ENCODE measurements around the gene DCAF5.
"Not testable (repeated sequence)": the region's sequence is repeated elsewhere in the genome, so short reads cannot be mapped to it uniquely, and the experiment has no call there.

Gene DCAF5

DNA sequence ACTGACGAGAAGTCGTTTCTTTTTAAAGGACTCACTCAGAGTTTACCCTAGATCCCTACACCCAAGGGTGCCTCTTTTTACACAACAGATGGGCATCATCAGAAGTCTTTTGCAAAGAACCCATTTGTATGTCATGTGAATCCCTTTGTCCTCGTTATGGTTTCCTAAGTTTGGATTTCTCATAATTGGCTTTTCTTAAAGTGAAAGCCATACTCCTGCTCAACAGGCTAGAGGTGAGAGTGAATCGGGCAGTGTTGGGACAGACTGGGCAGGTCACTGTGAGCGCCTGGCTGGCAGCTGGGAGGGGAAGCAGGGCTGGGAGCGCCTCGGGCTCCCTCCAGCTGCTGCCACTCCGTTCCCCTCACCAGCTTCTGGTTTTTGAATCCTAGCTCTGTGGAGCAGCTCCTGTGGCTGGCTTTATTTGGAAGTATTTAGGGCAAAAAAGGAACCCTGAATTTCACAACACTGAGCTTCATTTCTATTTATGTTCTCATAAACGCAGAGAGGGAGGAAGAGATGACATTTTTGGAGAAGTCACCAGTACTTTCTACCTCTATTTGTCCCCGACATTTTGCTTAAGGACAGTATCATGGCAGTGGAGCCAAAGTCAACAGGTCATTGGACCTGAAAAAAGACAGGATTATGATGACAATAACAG, 110.0 kb downstream of the DCAF5 start:
- no peak for DNase-seq (ENCODE audit: low spot score)
- H3K27me3 Mint-ChIP-seq (ENCODE audit: low read depth): peaks cover 43% of the 10 kb centered on the region
- no peak overlapping the region for H3K27ac Mint-ChIP-seq
- H3K36me3 Mint-ChIP-seq (ENCODE audit: low read depth): no peaks in the 10 kb centered on the region
- no peaks in the 10 kb centered on the region for H3K9me3 Mint-ChIP-seq
- peaks cover 2% of the 10 kb centered on the region for H3K4me1 Mint-ChIP-seq (ENCODE audit: low read depth)
- H3K4me3 Mint-ChIP-seq: no peak overlapping the region

DNA sequence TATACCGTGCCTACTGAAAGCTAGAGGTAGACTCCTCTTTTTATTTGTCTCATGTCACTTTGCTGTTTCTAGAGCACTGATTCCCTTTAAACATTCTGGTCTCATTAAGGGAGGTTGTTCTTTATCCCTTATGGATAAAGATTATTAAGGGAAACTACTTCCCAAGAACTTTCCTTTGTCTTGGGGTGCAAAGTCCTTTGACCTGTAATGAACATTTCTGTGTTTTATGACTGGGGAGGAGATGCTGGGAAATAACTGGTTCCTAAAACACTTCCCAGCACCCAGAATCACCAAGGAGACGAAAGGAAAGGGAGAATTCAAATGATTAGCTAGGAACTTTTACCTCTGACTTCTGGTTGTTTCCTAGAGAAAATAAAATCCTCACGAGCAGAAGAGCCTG, 110.6 kb downstream of the DCAF5 start:
- Mint-ChIP-seq H3K27ac (no peak overlapping the region), H3K4me1 (ENCODE audit: low read depth) (peaks cover 2% of the 10 kb centered on the region), H3K9me3 (no peaks in the 10 kb centered on the region), H3K36me3 (ENCODE audit: low read depth) (no peaks in the 10 kb centered on the region), H3K27me3 (ENCODE audit: low read depth) (peaks cover 46% of the 10 kb centered on the region), H3K4me3 (no peak overlapping the region)
- DNase-seq (ENCODE audit: low spot score): no peak

DNA sequence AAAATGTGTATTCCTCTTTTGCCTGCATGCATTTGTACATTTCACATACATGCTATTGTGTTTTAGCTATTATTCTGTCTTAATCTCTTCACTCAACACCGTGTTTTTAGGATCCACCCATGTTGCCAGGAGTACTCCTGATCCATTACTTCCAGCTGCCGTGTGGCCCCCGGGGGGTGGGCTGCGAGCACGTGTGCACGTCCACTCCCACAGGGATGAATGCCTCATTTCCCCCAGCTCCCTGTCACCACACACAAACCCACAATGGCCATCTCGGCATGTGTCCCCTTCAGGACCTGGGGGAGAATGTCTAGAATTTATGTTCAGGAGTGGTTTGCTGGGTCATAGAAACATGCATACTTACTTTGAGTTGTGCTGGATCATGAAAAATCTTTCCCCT, 111.1 kb downstream of the DCAF5 start:
- Mint-ChIP-seq H3K27ac (no peak overlapping the region), H3K9me3 (no peaks in the 10 kb centered on the region), H3K36me3 (ENCODE audit: low read depth) (no peaks in the 10 kb centered on the region), H3K27me3 (ENCODE audit: low read depth) (peaks cover 48% of the 10 kb centered on the region), H3K4me1 (ENCODE audit: low read depth) (peaks cover 2% of the 10 kb centered on the region), H3K4me3 (no peak overlapping the region)
- DNase-seq (ENCODE audit: low spot score): no peak

DNA sequence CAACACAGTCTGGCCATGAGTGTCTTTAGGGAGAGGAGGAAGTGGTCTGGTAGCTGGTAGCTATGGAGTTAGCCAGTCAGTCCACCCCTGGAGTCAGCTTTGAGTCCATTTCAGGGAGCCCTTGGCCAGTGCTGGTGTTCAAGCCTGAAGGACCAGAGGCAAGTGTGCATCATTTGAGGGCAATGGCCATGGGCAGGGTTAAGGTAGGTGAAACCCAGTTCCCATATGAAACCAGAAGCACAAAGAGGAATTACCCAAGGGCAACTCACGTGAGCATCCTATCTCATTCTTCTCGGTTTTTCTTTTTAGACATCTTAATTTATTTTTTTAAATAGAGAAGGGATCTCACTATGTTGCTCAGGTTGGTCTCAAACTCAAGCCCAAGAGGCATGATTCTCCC, 112.6 kb downstream of the DCAF5 start:
- Mint-ChIP-seq H3K4me1 (ENCODE audit: low read depth) (peaks cover 2% of the 10 kb centered on the region), H3K4me3 (no peak overlapping the region), H3K36me3 (ENCODE audit: low read depth) (no peaks in the 10 kb centered on the region), H3K27ac (no peak overlapping the region), H3K9me3 (no peaks in the 10 kb centered on the region), H3K27me3 (ENCODE audit: low read depth) (peaks cover 50% of the 10 kb centered on the region)
- no peak for DNase-seq (ENCODE audit: low spot score)

DNA sequence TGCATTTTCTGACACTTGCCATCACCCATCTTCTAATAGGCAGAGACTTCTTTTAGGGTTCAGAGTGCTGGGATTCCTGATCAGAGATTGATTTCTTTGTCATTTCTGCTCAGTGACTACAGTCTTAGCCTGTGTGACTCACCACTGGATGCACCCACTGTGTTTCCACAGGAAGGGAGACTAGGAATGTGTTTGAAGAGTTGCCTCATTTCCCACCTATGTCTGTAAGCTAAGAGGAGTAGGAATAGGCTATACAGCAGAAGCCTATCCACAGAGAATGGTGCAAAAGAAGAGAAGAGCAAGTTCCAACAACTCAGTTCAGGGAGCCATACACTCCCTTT, 113.7 kb downstream of the DCAF5 start:
- no peaks in the 10 kb centered on the region for H3K36me3 Mint-ChIP-seq (ENCODE audit: low read depth)
- H3K9me3 Mint-ChIP-seq: no peaks in the 10 kb centered on the region
- no peak overlapping the region for H3K27ac Mint-ChIP-seq
- H3K27me3 Mint-ChIP-seq (ENCODE audit: low read depth): peaks cover 51% of the 10 kb centered on the region
- no peak for DNase-seq (ENCODE audit: low spot score)
- H3K4me1 Mint-ChIP-seq (ENCODE audit: low read depth): peaks cover 2% of the 10 kb centered on the region
- no peak overlapping the region for H3K4me3 Mint-ChIP-seq

DNA sequence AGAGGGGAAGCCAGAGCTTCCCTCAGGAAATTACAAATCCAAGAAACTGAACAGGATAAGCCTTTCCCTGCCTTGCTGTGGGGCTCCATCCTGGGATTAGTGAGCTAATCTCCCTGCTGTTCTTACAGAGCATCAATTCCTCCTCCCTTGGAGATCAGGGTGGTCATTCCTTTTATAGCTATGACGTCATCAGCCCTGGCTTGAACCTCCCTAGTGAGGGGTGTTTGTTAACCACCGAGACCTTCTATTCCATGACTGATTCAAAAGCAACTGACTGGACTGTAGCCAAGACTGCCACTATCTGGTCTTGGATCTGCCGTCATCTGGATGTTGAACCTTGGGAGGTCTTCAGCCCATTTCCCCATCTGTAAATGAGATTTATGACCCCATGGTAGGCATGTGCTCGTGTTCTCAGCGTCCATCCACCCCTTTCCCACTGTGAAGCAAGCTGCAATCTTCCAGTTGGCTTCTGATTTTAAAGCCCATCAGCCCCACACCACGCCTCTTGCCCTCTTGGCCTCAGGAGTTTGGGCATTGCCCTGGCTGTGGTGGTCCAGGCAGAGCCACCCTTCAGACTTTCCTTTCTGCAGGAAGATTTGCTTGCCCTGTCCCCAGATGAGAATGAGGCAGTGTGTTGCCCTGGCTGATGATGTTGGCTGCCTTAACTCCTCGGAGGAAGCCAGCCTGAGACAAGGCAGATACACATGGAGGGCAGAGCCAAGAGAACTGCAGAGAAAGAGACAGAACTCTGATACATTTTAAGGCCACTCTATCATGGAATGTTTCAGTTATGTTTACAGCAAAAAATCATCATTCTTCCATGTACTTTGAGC, 114.2 kb downstream of the DCAF5 start:
- Mint-ChIP-seq H3K27ac (no peak overlapping the region), H3K27me3 (ENCODE audit: low read depth) (peaks cover 50% of the 10 kb centered on the region), H3K4me3 (no peak overlapping the region)

DNA sequence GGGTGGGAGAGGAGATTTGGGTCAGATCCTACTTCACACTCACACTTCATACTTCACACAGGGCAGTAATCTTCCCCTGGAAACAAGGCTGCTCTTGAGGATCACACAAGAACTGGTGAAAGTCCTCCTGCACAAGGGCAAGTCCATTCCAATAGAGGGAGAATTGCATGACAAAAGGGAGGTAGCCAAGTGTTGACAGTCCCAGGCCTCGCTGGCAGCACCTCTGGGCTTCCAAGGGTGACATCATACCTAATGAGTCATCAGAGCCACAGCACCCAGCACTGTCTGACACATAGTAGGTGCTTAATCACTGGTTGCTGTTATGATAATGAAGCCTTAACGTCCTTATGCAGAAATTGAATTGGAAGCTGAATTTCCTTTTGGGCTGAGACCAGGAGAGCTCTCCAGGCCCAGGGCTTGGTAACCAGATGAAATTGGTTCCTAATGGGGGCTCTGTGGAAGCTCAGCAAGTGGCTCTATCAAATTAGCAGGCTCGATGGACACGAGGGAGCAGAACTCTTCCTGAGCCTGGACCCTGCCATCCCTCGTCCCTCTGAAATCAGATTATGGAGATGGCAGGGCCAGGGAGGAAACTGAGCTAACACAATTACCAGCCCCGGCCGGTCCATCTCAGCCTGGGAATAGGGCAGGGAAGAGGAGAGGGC, 115.0 kb downstream of the DCAF5 start:
- Mint-ChIP-seq H3K4me3 (no peak overlapping the region), H3K9me3 (no peaks in the 10 kb centered on the region), H3K27ac (no peak overlapping the region), H3K36me3 (ENCODE audit: low read depth) (no peaks in the 10 kb centered on the region), H3K4me1 (ENCODE audit: low read depth) (peaks cover 2% of the 10 kb centered on the region), H3K27me3 (ENCODE audit: low read depth) (peaks cover 43% of the 10 kb centered on the region)
- no peak for DNase-seq (ENCODE audit: low spot score)

More for the DNA sequence above, 114.2 kb downstream of the DCAF5 start:
- no peaks in the 10 kb centered on the region for H3K36me3 Mint-ChIP-seq (ENCODE audit: low read depth)
- DNase-seq (ENCODE audit: low spot score): no peak
- H3K4me1 Mint-ChIP-seq (ENCODE audit: low read depth): peaks cover 2% of the 10 kb centered on the region
- no peaks in the 10 kb centered on the region for H3K9me3 Mint-ChIP-seq

DNA sequence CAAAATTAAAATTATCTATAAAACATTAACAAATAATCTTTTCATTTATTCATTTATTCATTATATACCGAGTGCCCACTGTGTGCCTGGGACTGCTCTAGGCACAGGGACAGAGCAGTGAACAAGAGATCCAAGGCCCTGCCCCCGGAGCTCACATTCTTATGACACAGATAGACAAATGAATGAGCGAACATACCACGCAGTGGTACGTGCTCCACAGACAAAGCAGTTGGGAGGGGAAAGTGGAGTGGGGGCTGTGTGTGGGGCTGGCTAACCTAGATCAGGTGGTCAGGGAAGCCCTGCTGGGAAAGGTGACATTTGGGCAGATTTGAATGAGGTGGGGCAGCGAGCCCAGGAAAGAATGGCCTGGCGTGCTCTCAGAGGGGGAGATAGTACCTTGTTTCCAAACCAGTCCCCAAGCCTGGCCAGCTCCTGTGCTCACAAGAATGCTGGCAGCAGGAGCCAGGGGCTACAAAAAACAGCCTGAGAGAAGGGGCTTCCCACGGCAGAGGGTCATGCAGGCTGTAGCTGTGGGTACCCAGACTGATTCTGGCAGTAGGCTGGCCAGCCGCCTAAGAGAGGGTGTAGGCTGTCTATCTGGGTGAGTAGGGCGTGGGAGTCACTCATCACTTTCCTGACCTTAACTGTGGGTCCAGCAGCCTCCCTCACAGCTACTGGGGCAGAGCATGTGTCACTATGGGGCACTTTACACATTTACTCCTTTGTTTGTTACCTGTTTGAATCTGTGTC, 116.0 kb downstream of the DCAF5 start:
- Mint-ChIP-seq H3K9me3 (no peaks in the 10 kb centered on the region), H3K36me3 (ENCODE audit: low read depth) (no peaks in the 10 kb centered on the region), H3K27me3 (ENCODE audit: low read depth) (peaks cover 33% of the 10 kb centered on the region), H3K27ac (no peak overlapping the region), H3K4me1 (ENCODE audit: low read depth) (no peaks in the 10 kb centered on the region), H3K4me3 (no peak overlapping the region)
- DNase-seq (ENCODE audit: low spot score): no peak

DNA sequence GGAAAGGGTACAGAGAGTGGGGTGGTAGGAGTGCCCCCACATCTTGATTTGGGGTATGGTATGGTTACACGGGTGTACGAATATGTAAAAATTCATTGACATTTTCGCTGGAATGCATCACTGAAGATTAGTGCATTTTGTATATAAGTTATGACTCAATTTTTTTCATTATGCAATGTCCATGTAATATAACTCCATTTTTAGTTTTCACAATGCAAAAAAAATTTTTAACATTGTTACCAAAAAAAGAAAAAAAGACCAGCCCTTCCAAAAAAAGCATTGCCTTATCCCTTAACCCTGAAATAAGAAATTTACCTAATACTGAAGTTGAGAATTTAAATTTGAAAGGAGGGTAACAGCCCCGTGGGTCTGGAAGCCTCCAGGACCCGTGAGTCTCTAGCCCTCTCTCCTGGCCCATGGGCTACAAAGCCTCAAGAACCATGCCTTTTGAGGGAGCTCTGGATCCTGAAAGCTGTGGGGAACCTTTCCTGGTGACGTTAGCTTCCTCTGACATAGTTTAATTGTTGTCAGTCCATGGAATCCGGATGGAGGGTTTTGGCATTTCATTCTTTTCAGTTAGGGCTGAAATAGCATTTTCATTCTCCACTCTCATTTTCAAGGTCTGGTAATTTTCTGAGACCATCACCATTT, 118.2 kb downstream of the DCAF5 start:
- H3K27ac Mint-ChIP-seq: no peak overlapping the region
- H3K36me3 Mint-ChIP-seq (ENCODE audit: low read depth): no peaks in the 10 kb centered on the region

DNA sequence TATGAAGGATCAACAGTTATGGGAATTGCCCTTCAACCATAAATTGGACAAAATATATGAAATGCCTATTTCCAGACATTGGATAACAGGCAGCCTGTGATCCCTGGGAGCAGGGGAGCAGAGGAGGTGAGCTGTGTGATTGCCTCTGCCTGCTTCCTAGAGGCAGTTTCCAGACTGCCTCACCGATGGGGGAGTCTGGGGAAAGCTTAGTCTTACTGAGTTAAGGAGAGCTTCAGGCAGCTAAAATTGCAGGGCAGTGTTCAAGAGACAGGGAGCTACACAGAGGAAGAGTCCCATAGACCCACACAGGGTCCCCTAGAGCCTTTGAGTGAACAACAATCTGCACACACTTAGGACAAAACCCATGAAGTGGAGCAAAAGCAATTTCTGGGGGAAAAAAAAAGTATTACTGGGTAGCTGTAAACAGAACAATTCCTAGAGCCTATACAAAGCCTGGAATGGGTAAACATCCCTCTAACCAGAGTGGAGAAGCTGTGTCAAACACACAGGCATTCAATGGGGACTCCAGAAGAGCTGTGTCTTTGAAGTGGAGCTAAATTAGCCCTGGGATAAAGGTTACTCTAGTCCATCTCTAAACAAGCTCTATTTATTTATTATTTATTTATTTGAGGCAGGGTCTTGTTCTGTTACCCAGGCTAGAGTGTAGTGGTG, 125.5 kb downstream of the DCAF5 start:
- H3K27ac Mint-ChIP-seq: no peak overlapping the region
- no peaks in the 10 kb centered on the region for H3K9me3 Mint-ChIP-seq
- H3K4me1 Mint-ChIP-seq (ENCODE audit: low read depth): no peaks in the 10 kb centered on the region

More for the DNA sequence above, 118.2 kb downstream of the DCAF5 start:
- no peaks in the 10 kb centered on the region for H3K4me1 Mint-ChIP-seq (ENCODE audit: low read depth)
- no peak overlapping the region for H3K4me3 Mint-ChIP-seq
- peaks cover 19% of the 10 kb centered on the region for H3K27me3 Mint-ChIP-seq (ENCODE audit: low read depth)
- DNase-seq (ENCODE audit: low spot score): no peak
- no peaks in the 10 kb centered on the region for H3K9me3 Mint-ChIP-seq

DNA sequence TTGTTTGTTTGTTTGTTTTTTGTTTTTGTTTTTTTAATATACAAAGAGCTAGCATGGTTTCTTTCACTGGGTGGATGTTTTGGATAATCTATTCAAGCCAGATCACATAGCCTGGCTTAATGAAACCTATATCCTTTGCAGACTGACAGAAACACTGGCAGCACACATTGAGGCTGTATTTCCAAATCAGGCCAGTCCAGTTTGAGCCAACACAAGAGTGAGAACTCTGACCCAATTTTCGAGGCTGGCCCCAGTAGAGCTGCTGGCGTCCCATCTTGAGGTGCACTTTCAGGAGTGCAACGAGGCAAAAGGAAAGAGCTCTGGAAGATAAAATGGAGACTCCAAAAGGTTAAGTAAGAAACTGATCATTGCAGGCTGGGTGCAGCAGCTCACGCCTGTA, 129.9 kb downstream of the DCAF5 start:
- Mint-ChIP-seq H3K27ac (no peak overlapping the region), H3K4me1 (ENCODE audit: low read depth) (no peaks in the 10 kb centered on the region), H3K4me3 (no peak overlapping the region), H3K27me3 (ENCODE audit: low read depth) (peaks cover 11% of the 10 kb centered on the region), H3K9me3 (no peaks in the 10 kb centered on the region), H3K36me3 (ENCODE audit: low read depth) (no peaks in the 10 kb centered on the region)
- no peak for DNase-seq (ENCODE audit: low spot score)

More for the DNA sequence above, 125.5 kb downstream of the DCAF5 start:
- no peak for DNase-seq (ENCODE audit: low spot score)
- peaks cover 6% of the 10 kb centered on the region for H3K27me3 Mint-ChIP-seq (ENCODE audit: low read depth)
- H3K36me3 Mint-ChIP-seq (ENCODE audit: low read depth): no peaks in the 10 kb centered on the region
- H3K4me3 Mint-ChIP-seq: no peak overlapping the region

DNA sequence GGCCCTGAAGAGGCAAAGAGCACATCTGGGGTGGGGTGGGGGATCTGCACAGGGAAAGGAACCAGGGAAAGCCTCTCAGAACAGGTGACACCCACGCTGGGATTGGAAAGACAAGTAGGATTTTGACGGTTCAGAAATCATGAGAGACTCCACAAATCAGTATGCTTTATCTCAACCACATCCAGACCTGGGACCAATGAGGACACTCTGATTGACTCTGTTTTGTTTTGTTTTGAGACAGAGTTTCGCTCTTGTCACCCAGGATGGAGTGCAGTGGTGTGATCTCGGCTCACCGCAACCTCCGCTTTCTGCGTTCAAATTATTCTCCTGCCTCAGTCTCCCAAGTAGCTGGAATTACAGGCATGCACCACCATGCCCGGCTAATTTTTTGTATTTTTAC, 130.8 kb downstream of the DCAF5 start:
- H3K4me3 Mint-ChIP-seq; H3K27me3 Mint-ChIP-seq (ENCODE audit: low read depth); H3K9me3 Mint-ChIP-seq; H3K4me1 Mint-ChIP-seq (ENCODE audit: low read depth); H3K36me3 Mint-ChIP-seq (ENCODE audit: low read depth); DNase-seq (ENCODE audit: low spot score); H3K27ac Mint-ChIP-seq: not testable (repeated sequence)

DNA sequence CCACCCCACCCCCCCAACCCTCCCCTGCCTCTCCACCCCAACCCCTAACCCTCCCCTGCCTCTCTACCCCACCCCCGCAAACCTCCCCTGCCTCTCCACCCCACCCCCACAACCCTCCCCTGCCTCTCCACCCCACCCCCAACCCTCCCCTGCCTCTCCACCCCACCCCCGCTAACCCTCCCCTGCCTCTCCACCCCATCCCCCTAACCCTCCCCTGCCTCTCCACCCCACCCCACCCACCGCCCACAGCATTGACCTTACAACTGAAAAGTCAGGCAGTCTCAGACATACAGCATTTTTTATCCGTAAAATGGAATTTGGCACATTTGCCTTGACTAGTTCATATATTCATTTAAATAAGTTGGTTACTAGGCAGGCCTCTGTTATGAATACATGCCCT, 135.2 kb downstream of the DCAF5 start:
- Mint-ChIP-seq H3K27ac (no peak overlapping the region), H3K36me3 (ENCODE audit: low read depth) (no peaks in the 10 kb centered on the region), H3K27me3 (ENCODE audit: low read depth) (peaks cover 5% of the 10 kb centered on the region), H3K9me3 (no peaks in the 10 kb centered on the region), H3K4me1 (ENCODE audit: low read depth) (no peaks in the 10 kb centered on the region), H3K4me3 (no peak overlapping the region)
- DNase-seq (ENCODE audit: low spot score): no peak
